HG02610 (cell line): ENCODE data around the gene HCN4.
"Not testable (repeated sequence)": the region's sequence is repeated elsewhere in the genome, so short reads cannot be mapped to it uniquely, and the experiment has no call there.

Experiments used
- ATAC-seq: cut with Tn5 transposase; IDR thresholded peaks from one replicate; pipeline ENCODE4 v1.9.1; 2021; ENCODE audit warnings: mild to moderate bottlenecking, moderate library complexity; ENCODE audit not compliant: unreplicated experiment

Gene HCN4

GRCh38 chr15:73368301-73369136, at the start of gene HCN4:
Gene HCN4, minus strand, starts transcription at chr15:73368958. Its CDS starts 688 bp downstream, at chr15:73368270.
- ATAC-seq = no peak

- ATAC-seq = no peak
Measured at GRCh38 chr15:73414876-73415275, 46.1 kb upstream of the HCN4 start.

DNA sequence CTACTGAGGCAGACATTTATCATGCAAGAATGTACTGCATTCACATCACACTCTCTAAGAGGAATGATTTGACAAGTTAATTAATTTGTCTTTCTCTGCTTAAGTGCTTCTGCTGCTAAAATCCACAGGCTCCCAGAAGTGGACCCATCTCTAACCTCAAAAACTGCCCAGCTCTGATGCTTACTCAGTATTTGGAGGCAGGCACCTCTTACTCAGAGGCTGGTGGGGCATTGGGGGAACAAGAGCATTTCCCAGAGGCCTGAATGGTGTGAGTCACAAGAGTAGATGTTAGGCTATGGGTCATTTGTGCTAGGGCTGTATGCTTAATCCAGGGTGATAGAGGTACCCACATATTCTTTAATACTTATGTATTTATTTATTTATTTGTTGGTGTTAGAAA, 34.4 kb upstream of the HCN4 start:
- ATAC-seq = no peak

GRCh38 chr15:73400222-73400621, 31.5 kb upstream of the HCN4 start:
- ATAC-seq = not testable (repeated sequence)

DNA sequence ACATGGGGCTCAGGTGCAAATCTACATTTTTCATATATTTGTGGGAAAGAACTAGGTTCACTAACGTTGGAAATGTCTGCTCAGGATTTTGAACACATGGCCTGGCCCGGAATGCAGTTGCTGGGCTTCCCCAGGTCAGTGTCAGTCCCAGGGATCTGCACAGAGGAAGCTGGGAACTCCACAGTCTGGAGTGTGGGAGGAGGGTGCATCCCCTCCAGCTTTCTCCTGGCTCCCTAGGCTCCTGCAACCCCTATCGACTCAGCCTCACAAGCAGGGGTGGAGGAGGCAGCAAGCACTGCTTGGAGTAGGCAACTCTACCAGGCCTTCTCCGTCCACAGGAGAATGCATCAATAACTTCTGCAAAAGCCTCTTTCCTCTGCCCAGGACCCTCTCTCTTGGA, 30.1 kb upstream of the HCN4 start:
- ATAC-seq = no peak

DNA sequence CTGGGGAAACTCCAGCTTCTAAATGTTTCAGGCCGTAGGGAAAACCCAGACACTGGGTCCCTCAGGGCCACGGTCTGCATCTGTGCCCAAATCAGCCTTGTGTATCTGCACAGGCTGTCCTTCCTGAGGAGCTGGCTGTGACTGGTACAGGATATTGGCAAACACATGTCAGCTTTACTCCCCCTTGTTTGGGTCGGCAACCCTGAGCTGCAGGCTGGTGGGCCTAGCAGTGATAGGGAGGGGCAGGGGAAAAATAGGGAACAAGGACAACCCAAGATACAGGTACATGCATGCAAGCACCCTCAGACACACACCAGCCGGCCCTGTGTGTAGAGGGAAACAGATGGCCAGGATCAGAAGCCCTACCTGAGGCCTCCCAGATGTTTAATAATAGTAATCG, 28.7 kb upstream of the HCN4 start:
- ATAC-seq = no peak

DNA sequence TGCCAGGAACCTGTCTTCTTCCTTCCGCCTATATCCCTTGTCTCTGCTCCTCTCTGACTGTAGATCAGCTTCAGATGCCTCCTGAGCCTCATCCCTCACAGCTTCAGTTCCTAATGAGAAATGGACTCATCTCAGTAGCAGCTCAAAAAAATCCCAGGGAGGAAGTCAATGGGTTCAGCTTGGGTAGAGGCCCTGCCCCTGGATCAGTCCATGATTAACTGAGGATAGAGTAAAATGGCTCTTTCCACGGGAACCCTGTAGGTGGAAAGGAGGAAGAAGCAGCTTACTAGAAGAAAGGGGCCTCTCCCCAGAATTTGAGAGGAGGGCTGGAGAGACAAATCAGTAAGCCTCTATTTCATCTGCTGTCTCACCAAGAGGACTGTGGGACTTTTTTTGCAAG, 26.9 kb upstream of the HCN4 start:
- no peak for ATAC-seq

- no peak for ATAC-seq
Measured at GRCh38 chr15:73394782-73395181, 26.0 kb upstream of the HCN4 start.

DNA sequence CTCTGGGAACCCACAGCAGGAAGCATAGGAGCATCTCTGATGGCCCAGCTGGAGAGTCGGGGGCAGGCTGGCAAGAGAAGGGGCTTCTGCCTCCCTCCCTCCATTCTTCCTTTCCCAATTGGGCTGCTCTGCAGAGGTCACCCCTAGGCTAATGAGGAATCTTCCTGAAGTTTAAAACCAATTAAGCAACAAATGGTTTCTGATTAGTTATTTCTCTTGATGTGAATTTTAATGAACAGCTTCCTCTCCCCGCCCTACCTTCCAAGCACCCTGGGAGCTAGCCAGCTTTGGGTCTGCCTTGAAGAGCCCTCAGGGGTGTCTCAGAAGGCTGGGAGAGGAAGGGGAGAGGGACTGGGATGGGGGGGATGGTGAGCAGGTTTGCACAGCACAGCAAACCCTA, 24.6 kb upstream of the HCN4 start:
- ATAC-seq = no peak

GRCh38 chr15:73392025-73392424, 23.3 kb upstream of the HCN4 start:
- ATAC-seq = no peak

DNA sequence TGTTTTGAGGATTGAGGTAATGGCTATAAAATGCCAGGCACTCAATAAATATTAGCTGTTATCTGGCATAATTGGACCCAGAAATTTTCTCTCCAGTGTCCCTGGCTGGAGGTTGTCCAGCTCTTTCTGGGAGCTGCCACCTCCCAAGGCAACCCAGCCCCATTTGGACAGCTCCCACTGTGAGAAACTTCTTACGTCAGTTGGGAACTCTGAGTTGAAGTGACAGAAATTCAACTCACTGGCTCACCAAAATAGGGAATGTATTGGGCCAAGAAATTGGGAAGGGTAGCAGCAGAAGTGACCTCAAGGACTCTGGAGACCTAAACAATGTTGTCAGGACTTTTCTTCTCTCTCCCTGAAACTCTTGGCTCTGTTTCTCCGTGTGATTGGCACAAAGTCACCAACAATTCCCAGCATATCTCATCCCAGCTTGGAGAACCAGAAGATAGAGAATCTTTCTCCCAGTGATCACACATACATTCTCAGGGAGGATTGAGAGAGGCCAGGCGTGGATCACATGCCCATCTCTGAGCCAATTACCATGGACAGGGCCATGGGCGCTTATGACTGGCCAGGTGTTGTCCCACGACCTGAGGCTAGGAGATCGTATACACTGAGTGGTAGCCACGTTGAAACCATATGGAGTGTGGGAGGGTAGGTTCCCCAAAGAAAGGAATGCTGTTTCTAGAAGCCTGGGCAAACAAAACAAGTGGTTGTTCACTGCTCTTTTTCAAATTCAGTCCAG, 22.5 kb upstream of the HCN4 start:
- no peak for ATAC-seq

DNA sequence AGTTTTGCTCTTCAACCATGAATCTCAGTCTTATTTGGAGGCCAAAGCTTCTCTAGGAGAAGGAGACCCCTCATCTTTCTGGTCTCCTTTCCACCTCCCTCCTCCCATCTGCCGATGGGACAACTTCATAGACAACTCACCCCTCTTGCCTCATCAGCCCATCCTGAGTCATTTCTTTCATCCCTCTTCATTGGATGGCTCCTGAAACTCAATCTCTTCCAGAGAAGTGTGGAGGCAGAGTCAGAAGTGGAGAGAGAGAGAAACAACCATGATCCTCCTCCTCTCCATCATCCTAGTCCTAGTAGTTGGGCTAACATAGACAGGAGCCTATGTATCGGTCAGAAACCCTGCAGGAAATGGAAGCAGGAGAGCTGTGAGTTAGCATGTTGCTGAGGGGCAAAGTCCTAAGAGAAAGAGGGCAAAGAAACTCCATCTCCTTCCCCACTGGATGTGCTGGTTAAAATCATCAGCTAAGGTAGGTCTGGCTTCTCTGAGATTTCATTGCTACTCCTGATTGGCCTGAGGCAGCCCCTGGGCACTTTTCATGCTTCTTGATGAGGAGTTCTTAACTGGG, 21.3 kb upstream of the HCN4 start:
- ATAC-seq = no peak

GRCh38 chr15:73389539-73389938, 20.8 kb upstream of the HCN4 start:
- ATAC-seq = no peak

- ATAC-seq = no peak
Measured at GRCh38 chr15:73388256-73388781, 19.6 kb upstream of the HCN4 start.

GRCh38 chr15:73387507-73388255, 18.9 kb upstream of the HCN4 start:
- ATAC-seq = no peak

GRCh38 chr15:73386886-73387506, 18.2 kb upstream of the HCN4 start:
- ATAC-seq = no peak

DNA sequence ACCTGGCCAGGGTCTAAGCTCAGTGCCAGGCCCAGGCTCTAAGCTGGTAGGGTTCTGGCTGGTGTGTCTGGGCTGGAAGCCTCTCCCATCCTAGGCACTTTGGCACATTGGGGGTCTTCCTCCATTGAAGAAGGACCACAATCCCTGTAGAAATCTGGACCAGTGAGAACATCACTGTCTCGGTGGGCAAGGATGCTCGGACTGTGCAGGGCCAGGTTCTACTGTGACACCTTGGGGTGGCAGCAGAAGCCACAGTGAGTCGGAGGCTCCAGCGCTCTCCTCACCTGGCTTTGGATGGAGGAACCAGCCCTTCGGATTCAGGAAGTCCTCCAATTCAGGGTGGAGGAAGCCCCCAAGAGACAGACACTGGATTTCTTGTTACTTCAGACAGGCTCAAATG, 17.5 kb upstream of the HCN4 start:
- ATAC-seq = no peak

GRCh38 chr15:73385205-73385604, 16.4 kb upstream of the HCN4 start:
- ATAC-seq = no peak

- no peak for ATAC-seq
Measured at GRCh38 chr15:73383310-73384189, 14.8 kb upstream of the HCN4 start.

GRCh38 chr15:73382115-73382514, 13.4 kb upstream of the HCN4 start:
- no peak for ATAC-seq
